HG03457 (cell line): ENCODE results near the gene SLC25A13.
"Not testable (repeated sequence)": the region's sequence is repeated elsewhere in the genome, so short reads cannot be mapped to it uniquely, and the experiment has no call there.

ENCODE experiments used
- ATAC-seq: cut with Tn5 transposase; IDR thresholded peaks from one replicate; pipeline ENCODE4 v1.9.1; 2021; ENCODE audit warnings: moderate number of reproducible peaks; ENCODE audit not compliant: unreplicated experiment

Gene SLC25A13

DNA sequence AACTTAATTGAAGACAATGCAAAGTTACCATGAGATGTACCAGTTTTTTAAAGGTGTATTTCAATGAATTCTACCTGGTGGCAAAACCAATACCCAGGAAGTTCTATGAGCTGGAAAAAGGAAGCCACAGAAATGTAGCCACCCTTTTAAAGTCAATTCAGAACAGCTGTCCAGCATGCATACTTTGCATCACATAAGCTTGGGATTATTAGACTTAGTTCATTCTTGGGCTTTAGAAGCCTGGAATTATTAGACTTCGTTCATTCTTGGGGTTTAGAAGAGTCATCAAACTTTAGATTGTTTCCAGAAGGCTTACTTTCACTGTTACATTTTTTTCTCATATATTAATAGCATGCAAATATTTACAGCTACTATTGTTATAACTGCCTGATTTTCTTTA, 20.9 kb downstream of the SLC25A13 start:
- no peak for ATAC-seq

DNA sequence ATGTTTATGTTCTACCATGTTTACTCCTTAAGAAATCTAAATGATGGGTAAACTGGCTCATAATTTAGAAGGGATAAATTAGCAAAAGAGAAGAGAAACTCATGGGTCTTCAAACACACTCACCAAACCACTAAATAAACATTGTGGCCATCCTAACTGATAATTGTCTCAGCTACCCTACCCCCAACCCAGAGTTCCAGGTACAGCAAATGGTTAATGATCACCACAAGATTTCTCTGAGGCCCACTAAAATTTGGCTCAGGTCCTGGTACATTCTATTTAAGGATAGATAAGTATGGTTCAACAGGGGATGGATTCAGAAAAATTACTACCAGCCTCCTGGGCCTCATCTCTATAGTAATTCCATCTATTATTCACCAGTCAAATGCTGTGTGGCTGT, 21.4 kb downstream of the SLC25A13 start:
- peak; percentile 42 for ATAC-seq

DNA sequence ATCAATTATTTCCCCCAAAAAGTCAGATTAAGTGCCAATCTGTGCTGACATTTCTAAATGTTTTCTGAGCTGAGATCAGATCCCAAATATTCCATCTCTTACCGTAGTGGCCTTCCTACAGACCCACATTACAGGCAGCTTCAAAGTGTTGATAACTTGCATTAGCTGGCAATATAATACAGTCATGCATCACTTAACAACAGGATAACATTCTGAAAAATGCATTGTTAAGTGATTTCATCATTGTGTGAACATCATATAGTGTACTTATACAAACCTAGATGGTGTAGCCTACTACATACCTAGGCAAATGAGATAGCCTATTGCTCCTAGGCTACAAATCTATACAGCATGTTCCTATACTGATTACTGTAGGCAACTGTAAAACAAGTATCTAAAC, 22.4 kb downstream of the SLC25A13 start:
- no peak for ATAC-seq

DNA sequence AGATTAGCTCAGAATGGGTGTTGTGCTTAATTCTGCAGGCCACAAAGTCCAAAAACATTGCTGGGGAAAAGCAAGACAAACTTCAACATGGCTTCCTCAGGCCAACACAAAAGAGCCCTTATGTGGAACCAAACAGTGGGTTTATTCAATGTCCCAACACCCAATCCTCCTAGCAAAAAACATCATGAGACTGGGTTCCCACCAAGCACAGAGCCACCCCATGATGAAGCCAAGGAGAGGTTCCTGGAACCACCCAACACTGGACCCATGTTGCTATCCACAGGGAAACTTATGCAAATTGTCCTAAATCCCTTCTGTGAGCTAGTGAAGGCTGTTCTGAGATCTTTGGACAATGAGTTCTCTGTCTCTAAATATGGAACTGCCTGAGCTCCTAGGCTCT, 24.0 kb downstream of the SLC25A13 start:
- ATAC-seq = no peak

DNA sequence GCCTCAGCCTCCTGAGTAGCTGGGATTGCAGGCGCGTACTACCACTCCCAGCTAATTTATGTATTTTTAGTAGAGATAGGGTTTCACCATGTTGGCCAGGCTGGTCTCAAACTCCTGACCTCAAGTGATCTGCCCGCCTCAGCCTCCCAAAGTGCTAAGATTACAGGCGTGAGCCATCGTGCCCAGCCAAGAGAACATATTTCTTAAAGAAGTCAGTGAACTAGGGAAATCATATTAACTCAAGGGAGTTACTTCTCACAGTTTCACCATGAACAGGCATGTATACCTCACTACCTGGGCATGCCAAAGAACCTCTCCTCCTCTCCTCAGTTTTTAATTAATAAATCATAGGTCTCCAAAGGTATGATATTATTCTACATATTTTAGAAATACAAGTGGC, 24.5 kb downstream of the SLC25A13 start:
- not testable (repeated sequence) for ATAC-seq

DNA sequence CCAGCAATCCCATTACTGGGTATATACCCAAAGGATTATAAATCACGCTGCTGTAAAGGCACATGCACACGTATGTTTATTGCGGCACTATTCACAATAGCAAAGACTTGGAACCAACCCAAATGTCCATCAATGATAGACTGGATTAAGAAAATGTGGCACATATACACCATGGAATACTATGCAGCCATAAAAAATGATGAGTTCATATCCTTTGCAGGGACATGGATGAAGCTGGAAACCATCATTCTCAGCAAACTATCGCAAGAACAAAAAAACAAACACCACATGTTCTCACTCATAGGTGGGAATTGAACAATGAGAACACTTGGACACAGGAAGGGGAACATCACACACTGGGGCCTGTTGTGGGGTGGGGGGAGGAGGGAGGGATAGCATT, 28.0 kb downstream of the SLC25A13 start:
- not testable (repeated sequence) for ATAC-seq

DNA sequence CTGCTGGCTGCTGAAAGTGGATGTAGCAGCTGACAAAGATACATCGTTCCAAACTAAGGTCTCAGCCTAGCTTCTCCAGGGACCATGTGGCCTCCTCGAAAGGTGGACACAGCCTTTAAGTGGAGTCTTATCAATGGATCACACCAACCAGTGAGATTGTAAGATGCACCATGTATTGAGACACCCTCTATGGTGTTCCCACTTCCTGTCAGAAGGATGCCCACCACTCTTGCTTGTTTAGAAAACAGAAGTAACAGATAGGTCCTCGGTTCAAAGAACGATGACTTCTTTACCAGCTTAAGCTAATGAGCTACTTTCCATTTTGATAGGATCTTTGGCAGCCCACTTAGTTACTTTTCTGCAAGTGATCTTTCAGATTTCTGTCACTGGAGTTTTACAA, 34.3 kb downstream of the SLC25A13 start:
- no peak for ATAC-seq

DNA sequence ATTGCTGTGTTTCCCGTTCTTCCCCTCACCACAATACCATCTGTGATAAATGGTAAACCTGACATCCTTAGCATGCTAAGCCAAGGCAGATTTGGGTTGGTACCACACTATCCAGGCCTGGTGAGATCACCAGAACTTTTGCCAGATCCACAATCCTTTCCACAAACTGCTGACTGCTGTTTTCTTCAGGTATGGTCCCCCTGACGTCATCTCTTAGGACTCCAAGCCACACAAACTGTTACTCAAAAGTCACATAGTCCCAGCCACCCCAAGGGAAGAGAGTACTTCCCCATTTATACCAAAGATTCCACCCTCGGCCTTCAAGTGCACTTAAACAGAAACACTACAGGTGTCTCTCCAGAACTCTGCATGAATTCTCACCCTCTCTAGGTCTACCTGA, 34.8 kb downstream of the SLC25A13 start:
- ATAC-seq = no peak

DNA sequence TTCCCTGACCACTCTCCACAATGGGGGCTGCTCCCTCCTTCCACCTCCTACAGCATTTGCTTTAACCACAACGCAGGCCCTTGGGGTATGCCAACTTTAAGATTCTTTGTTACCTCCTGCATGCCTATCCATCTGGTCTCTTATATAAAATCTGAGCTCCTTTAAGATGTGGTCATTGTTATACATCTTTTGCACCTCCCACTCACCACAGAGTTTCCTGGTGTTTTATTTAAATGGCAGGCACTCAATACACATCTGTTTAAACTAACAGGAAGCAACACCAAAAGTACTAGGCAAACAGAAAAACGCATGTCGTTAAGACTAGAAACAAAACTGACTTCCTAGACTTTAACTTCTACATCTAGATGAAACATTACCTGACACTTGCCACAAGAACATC, 36.3 kb downstream of the SLC25A13 start:
- peak; percentile 82 for ATAC-seq

DNA sequence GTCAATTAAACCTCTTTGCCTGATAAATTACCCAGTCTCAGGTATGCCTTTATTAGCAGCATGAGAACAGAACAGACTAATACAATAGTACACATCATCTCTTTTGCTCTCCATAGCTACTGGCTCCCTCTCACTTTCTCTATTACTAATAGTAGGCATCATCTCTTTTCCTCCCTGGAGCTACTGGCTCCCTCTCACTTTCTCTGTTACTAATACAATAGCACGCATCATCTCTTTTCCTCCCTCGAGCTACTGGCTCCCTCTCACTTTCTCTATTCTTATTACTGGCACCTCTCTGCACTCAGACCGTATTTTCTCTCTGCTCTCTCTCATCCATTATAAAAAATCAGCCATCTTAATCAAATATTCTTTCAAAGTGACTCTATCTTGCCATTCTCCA, 37.1 kb downstream of the SLC25A13 start:
- ATAC-seq = peak; percentile 51

DNA sequence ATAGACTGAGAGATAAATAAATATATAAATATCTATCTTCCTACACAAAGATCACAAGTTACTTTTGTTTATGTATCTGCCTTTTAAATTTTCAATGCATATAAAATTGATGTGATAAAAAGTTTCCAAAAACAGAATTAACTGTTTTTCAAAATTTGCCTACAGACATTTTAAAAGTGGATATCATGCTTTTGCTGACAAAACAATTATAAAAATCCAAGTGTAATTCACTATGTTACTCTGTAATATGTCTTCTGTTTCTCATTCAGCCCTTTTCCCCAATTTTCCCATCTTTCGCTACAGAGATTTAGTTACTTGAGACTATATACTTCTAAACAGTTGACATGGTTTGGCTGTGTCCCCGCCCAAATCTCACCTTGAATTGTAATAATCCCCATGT, 37.7 kb downstream of the SLC25A13 start:
- ATAC-seq = no peak

DNA sequence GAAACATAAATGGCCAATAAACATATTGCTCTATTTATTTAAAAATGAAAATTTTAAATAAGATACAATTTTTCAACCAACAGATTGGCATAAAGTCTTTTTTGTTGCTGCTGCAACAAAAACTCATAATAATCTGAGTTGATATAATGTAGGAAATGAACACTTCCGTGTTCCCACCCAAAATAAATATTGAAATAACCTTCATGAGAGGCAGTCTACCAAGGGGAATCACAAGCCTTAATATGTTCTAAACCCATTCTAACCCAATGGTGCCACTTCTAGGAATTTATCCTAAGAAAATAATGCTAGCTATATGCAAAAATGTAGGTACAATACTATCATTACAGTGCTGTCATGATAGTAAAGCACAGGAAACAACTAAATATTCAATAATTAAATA, 39.1 kb downstream of the SLC25A13 start:
- no peak for ATAC-seq

DNA sequence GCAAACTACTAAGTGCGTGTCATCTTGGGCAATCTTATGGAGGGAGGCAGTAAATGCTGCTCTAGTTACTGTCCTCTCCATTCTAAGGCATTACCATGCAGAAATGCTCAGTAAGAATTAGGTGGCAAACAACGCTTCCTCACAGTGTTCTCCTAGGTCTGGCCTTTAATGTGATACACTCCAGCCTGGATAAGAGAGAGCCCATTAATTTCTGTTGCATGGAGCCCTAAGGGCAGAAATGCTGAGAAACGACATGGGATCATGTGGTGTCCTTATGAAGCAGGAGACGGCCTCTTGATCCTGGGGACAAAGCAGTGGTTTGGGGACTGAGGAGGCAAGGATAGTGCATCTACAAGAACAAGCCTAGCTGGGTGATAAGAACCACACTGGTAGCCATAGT, 44.0 kb downstream of the SLC25A13 start:
- no peak for ATAC-seq

DNA sequence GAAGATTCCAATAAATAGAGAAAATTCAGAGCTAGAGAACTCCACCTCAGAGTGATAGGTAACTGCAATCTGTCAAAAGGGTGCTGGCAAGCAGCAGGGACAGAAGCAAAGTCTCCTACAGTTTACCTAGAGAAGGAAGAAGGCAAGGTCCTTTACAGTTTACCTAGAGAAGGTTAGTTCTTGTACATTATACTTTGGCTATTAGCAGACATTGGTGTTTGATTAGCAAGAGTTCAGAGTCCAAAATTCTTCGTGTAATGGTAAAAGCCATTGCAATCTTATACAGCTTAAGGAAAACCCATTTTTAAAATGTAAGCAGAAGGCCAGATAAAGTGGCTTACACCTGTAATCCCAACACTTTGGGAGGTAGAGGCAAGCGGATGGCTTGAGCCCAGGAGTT, 45.9 kb downstream of the SLC25A13 start:
- ATAC-seq = no peak

DNA sequence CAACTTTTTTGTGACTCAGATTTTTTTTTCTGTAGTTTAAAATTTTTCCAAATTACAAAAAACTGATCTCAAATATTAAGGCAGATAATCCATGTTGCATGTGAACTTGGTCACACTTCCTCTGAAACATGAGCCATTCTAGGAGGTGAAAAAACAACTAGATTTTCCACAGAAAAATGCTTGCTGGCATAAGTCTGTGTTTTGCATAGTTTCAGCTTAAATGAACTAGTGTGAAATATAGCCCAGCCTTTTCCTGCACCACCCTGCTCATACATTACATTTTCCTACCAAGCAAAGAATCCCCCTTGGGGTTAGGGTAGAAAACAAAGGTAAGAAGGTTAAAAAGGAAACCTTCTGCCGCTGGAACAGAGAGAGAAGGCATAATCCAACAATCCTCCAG, 48.2 kb downstream of the SLC25A13 start:
- no peak for ATAC-seq

DNA sequence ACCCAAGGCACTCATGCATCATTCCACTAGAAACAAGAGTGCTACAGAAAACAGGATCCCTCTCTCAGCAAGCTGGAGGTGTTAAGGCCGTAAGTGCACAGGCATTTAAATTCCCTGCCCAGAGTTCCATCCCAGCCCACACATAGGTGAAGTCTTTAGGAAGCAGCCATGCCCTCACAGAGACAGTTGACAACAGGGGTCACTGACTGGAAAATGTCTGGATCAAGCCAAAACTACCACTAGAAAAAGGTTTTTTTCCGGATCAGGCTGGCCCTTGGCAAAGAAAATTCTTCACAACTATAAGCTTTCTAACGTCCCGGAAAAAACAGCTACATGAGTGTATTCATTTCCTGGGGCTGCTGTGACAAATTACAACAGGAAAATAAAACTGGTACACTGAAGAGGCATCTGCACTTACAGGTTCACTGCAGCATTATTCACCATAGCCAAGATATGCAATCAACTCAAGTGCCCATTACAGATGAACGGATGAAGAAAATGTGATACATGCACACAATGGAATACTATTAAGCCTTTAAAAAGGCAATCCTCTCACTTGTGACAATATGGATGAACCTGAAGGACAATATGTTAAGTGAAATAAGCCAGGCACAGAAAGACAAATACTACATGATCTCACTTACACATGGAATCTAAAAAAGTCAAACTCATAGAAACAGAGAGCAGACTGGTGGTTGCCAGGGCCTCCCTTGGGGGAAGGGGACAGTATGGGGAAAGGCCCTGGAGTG, 52.5 kb downstream of the SLC25A13 start:
- ATAC-seq = no peak

DNA sequence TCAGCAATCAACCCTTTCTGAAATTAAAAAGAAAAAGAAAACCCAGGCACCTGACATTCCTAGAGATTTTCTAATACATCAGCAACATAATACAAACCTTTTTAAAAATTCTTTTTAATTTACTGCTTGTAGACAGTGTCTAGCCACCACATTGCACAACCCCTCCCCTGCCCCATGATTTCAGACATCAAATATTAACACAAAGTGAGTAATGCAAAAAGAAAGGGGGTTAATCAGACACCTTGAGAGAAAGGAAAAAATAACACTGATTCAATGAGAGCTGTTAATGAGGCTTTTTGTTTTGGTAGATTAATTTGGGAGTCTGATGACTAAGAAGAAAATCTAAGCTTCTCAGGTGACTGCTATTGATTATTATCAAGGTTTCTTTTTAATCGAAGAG, 55.3 kb downstream of the SLC25A13 start:
- no peak for ATAC-seq

DNA sequence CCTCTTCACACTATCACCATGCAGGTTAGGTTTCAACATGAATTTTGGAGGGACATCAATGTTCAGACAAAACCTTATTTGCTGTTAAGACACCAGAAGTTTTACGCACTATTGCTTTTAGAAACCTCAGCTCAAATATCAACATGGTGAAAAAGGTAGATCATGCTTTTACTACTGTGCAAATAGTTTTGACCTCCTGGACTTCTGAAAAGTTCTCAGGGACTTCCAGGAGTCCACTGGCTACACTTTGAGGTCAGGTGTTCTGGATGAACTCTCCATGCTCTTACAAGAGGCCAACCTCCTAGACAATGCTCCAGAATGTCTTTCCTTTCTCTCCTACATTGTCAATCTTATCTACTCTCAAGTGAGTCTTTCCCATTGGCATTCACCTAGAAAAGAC, 55.9 kb downstream of the SLC25A13 start:
- no peak for ATAC-seq

DNA sequence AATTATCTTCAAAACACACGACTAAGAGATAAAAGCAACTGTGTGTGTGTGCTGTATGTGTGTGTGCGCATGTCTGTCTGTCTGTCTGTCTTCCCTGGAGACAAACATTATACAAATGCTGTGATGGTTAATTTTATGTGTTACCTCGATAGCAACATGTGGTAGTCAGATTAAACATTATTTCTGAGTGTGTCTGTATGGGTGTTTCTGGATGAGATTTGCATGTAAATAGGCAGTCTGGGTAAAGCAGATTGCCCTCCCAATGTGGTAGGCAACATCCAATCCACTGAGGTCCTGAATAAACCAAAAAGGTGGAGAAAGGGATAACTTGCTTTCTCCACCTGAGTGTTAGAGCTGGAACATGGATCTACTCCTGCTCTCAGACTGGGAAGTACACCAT, 67.9 kb downstream of the SLC25A13 start:
- no peak for ATAC-seq

DNA sequence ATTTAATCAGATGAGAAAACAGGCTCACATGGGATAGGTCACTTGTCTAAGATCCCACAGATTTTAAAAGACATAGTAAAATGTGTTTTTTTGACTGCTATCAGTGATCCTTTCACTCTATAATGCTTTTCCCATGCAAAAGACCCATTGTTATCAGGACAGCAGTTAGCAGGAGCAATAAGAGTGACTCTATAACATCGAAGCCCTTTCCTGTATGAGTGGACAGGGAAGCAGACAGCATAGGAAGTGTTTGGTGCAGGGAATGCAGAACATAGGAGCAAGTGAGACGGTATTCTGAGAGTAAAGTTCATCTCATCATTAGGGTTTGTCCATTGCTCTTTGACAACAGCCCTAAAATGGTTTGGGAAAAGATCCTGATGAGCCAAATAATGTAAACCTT, 68.5 kb downstream of the SLC25A13 start:
- ATAC-seq = no peak

DNA sequence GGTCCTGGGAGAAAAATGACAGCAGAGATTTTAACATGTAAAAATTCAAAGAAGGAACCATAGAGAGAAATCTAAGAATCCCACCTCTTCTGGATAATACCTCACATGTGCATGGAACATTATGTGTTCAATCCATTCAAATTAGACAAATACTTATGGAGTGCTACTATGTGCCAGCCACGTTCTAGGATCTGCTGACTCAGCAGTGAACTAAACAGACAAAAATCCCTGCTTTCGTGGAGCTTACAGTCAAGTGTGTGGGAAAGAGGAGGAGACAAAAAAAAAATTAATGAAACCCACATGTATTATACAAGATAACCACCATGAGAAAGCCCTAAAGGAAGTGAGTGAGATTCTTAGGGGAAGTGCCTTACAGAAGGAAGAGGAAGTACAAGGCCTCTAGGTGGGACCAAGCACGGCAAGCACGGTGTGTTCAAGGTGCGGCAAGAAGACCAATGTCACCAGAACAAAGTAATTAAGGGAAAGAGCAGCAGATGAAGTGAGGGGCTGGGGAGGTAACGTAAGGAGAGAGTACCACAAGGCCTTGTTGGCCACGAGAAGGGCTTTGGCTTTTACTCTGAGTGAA, 71.0 kb downstream of the SLC25A13 start:
- ATAC-seq = no peak

DNA sequence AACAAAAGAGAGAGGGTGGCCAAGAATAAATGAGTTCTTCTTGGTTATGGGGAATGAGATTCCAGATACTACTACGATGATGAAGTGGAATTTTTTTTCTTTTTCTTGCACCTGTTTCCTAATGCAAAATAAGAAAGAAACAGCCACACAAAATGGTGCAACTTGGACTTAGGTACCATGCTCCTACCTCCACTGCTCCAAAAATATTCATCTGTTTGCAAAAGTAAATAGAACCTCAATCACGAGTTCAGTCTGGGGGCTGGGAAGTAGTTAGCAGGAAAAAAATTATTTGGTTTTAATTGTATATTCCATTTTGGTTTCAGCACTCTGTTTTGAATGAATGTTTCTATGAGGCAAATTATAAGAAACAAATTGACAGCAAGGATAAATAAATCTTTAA, 73.5 kb downstream of the SLC25A13 start:
- no peak for ATAC-seq

DNA sequence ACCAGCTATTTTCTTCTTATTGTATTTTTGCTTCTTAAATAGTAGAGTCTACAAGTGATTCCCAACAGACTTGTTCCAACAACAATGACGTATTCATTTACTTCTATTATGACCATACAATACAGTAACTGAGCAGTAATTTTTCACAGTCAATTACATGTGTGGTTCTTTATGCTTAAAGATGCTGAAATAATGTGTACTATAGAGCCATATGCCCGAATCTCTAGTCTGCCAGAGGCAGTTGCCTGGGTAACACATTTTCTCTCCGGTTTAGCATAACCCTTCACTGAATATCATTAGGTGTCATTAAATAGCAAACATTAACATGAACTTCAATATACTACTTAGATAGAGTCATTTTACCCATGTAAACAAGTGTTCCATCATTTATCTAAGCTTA, 75.0 kb downstream of the SLC25A13 start:
- ATAC-seq = no peak
